ENCODE results near the gene HAND2.

DNA sequence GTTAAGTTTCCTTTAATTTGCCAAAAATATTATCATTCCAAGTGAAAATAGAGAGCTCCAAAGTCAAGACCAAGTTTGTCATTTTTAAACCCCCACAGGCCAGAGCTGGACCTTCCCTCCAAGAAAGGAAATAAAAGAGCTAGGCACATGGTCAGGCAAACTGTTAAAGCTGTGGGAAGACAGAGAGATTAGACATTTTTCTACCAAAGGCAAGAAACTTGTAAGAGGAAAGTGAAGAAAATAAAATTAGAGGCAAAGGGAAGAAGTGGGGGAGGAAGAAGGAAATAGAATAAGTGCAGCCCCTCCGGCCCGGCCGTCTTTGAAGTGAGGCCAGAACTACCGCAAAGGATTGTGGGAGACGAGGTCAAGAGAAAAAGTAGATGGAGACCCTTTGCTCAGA lies 47.9 kb upstream of the HAND2 start:
- TF ChIP-seq CTCF (conservative IDR thresholded peaks at IDR 0.05; ENCODE audit: low read length) (no peak), EZH2phosphoT487 (IDR thresholded peaks at IDR 0.05; ENCODE audit: borderline replicate concordance) (no peak)

All from Loucy (cell line).